Activated CD8-positive, alpha-beta memory T cell treated with anti-CD3 and anti-CD28 coated beads, Interleukin-2, amount 10 ng/mL, durations not matched to agents 7 days and 5 days (primary cell): ENCODE measurements around the gene TM7SF2. TPM values are rescaled to one million over a fixed set of nuclear protein-coding genes. Genes with fewer than 3 reads are reported as not detected.
"Not testable (repeated sequence)": the region's sequence is repeated elsewhere in the genome, so short reads cannot be mapped to it uniquely, and the experiment has no call there.

Experiments used
- ATAC-seq: fragments of 150-1000 bp; cut with Tn5 transposase; one replicate; pipeline ENCODE4 v1.10.0; 2021; ENCODE audit warnings: moderate library complexity
- CTCF ChIA-PET: fragments of 350-600 bp; sonication (Branson Sonifier 250); formaldehyde crosslinking; loops from one replicate; lab custom pipeline; 2021; ENCODE audit warnings: antibody characterized with exemption; lab: Charles Lee
- DNase-seq: peaks from one replicate; pipeline ENCODE4 v3.0.0-alpha.2; 2020
- H3K27ac Mint-ChIP-seq: one replicate; pipeline ENCODE4 v1.8.0; 2021; ENCODE audit warnings: mild to moderate bottlenecking, mixed read lengths
- H3K27me3 Mint-ChIP-seq: one replicate; pipeline ENCODE4 v1.8.0; 2021; ENCODE audit warnings: mixed read lengths
- H3K36me3 Mint-ChIP-seq: one replicate; pipeline ENCODE4 v1.8.0; 2021; ENCODE audit warnings: mild to moderate bottlenecking, mixed read lengths
- H3K4me1 Mint-ChIP-seq: one replicate; pipeline ENCODE4 v1.8.0; 2021; ENCODE audit warnings: mixed read lengths
- H3K4me3 Mint-ChIP-seq: one replicate; pipeline ENCODE4 v1.8.0; 2021; ENCODE audit warnings: mild to moderate bottlenecking, moderate library complexity, mixed read lengths
- H3K9me3 Mint-ChIP-seq: one replicate; pipeline ENCODE4 v1.8.0; 2022; ENCODE audit warnings: low read depth, mixed read lengths
- total RNA-seq, 2 experiments: library from RNA; stranded (reverse); gene quantifications; one replicate each; pipeline ENCODE4 v1.2.3, GENCODE V29; 2021

The TM7SF2 gene
- total RNA-seq, 2 experiments from 2014 or later: 21.0 to 26.2 TPM

GRCh38 chr11:65118891-65119669 is 7.4 kb downstream of the TM7SF2 start:
- CTCF ChIA-PET: interaction anchor here (0.6 to 5.6 kb wide), 9 partner anchors 7 to 308 kb away, joined by 3 to 59 read pairs (median 5); partner anchors contain the start of genes ARL2, CDC42BPG, MEN1 and SYVN1
- not testable (repeated sequence) for DNase-seq, H3K4me3 Mint-ChIP-seq, ATAC-seq, H3K9me3 Mint-ChIP-seq, H3K27me3 Mint-ChIP-seq
- H3K36me3 Mint-ChIP-seq: peaks cover 32% of the 10 kb centered on the region
- peaks cover 64% of the 10 kb centered on the region for H3K4me1 Mint-ChIP-seq
- H3K27ac Mint-ChIP-seq: peak overlapping the region; percentile 89

GRCh38 chr11:65119670-65119995 is 8.0 kb downstream of the TM7SF2 start:
- Mint-ChIP-seq H3K4me3 (no peak overlapping the region), H3K27me3 (no peaks in the 10 kb centered on the region), H3K36me3 (peaks cover 32% of the 10 kb centered on the region), H3K9me3 (no peaks in the 10 kb centered on the region), H3K4me1 (peaks cover 67% of the 10 kb centered on the region), H3K27ac (peak overlapping the region; percentile 69)
- no peak for ATAC-seq
- no peak for DNase-seq
- CTCF ChIA-PET: interaction anchor here (1.0 to 5.6 kb wide), 4 partner anchors 8 to 275 kb away, joined by 3 to 59 read pairs (median 16); partner anchors contain the start of genes ARL2, CDC42BPG, TM7SF2 and VPS51

GRCh38 chr11:65120831-65121230 is 9.2 kb downstream of the TM7SF2 start:
- DNase-seq: no peak

GRCh38 chr11:65121447-65121864 is 9.8 kb downstream of the TM7SF2 start:
- peaks cover 39% of the 10 kb centered on the region for H3K36me3 Mint-ChIP-seq
- DNase-seq: peak; percentile 67
- H3K4me1 Mint-ChIP-seq: peaks cover 56% of the 10 kb centered on the region
- H3K27me3 Mint-ChIP-seq: no peaks in the 10 kb centered on the region
- H3K4me3 Mint-ChIP-seq: peak overlapping the region; percentile 96
- CTCF ChIA-PET: interaction anchor here (0.9 to 5.6 kb wide), 19 partner anchors 10 to 303 kb away, joined by 3 to 59 read pairs (median 3); partner anchors contain the start of genes ARL2, CAPN1, CDC42BPG and DPF2
- ATAC-seq: no peak
- no peaks in the 10 kb centered on the region for H3K9me3 Mint-ChIP-seq
- peak overlapping the region; percentile 100 for H3K27ac Mint-ChIP-seq

More at GRCh38 chr11:65120831-65121230, 9.2 kb downstream of the TM7SF2 start:
- Mint-ChIP-seq H3K4me3 (peak overlapping the region; percentile 96), H3K36me3 (peaks cover 35% of the 10 kb centered on the region), H3K27me3 (no peaks in the 10 kb centered on the region), H3K27ac (peak overlapping the region; percentile 100), H3K4me1 (peaks cover 62% of the 10 kb centered on the region), H3K9me3 (no peaks in the 10 kb centered on the region)
- no peak for ATAC-seq
- CTCF ChIA-PET: interaction anchor here (1.0 to 5.6 kb wide), 9 partner anchors 9 to 277 kb away, joined by 3 to 59 read pairs (median 5); partner anchors contain the start of genes ARL2, CDC42BPG, DPF2 and SAC3D1

GRCh38 chr11:65121865-65122696 is 10.4 kb downstream of the TM7SF2 start, which contains the start of the genes FAU and MRPL49:
Gene FAU (minus strand): TSS chr11:65122134. CDS start chr11:65121813, 321 bp downstream.
Gene MRPL49 (plus strand): TSS chr11:65122321. CDS start chr11:65122347, 26 bp downstream.
- Mint-ChIP-seq H3K27me3 (no peaks in the 10 kb centered on the region), H3K4me3 (peak within 1 kb of the TSS; percentile 96), H3K36me3 (peaks cover 44% of the 10 kb centered on the region), H3K9me3 (no peaks in the 10 kb centered on the region), H3K4me1 (peaks cover 52% of the 10 kb centered on the region), H3K27ac (peak within 1 kb of the TSS; percentile 100)
- DNase-seq (peak; percentile 100), ATAC-seq (peak; percentile 85)
- CTCF ChIA-PET: interaction anchor here (0.7 to 5.6 kb wide), 21 partner anchors 10 to 312 kb away, joined by 3 to 59 read pairs (median 3); partner anchors contain the start of genes ARL2, CAPN1, CDC42BPG and DPF2

GRCh38 chr11:65124480-65125196 is 13.0 kb downstream of the TM7SF2 start:
- ATAC-seq (no peak), DNase-seq (no peak)
- peak overlapping the region; percentile 33 for H3K4me3 Mint-ChIP-seq
- H3K9me3 Mint-ChIP-seq: no peaks in the 10 kb centered on the region
- CTCF ChIA-PET: interaction anchor here (0.6 to 1.4 kb wide), 5 partner anchors 9 to 437 kb away, joined by 3 to 7 read pairs (median 3); partner anchors contain the start of gene CDC42EP2
- peaks cover 40% of the 10 kb centered on the region for H3K4me1 Mint-ChIP-seq
- H3K36me3 Mint-ChIP-seq: peaks cover 33% of the 10 kb centered on the region
- H3K27ac Mint-ChIP-seq: peak overlapping the region; percentile 7
- H3K27me3 Mint-ChIP-seq: no peaks in the 10 kb centered on the region

GRCh38 chr11:65125197-65126056 is 13.8 kb downstream of the TM7SF2 start:
- DNase-seq (no peak), ATAC-seq (no peak)
- peaks cover 27% of the 10 kb centered on the region for H3K36me3 Mint-ChIP-seq
- no peaks in the 10 kb centered on the region for H3K9me3 Mint-ChIP-seq
- H3K4me3 Mint-ChIP-seq: no peak overlapping the region
- CTCF ChIA-PET: interaction anchor here (0.9 to 1.4 kb wide), 4 partner anchors 8 to 189 kb away, joined by 3 to 7 read pairs (median 4); partner anchors contain the start of gene CDC42EP2
- H3K4me1 Mint-ChIP-seq: peaks cover 33% of the 10 kb centered on the region
- H3K27ac Mint-ChIP-seq: no peak overlapping the region
- no peaks in the 10 kb centered on the region for H3K27me3 Mint-ChIP-seq

- peaks cover 21% of the 10 kb centered on the region for H3K36me3 Mint-ChIP-seq
- H3K27me3 Mint-ChIP-seq: no peaks in the 10 kb centered on the region
- ATAC-seq (no peak), DNase-seq (no peak)
- peaks cover 22% of the 10 kb centered on the region for H3K4me1 Mint-ChIP-seq
- no peak overlapping the region for H3K4me3 Mint-ChIP-seq
- peak overlapping the region; percentile 12 for H3K27ac Mint-ChIP-seq
- H3K9me3 Mint-ChIP-seq: no peaks in the 10 kb centered on the region
- CTCF ChIA-PET: no interaction called here
Measured at GRCh38 chr11:65126624-65127274, 15.1 kb downstream of the TM7SF2 start.

GRCh38 chr11:65127473-65128181 is 16.0 kb downstream of the TM7SF2 start:
- H3K27me3 Mint-ChIP-seq: no peaks in the 10 kb centered on the region
- H3K4me1 Mint-ChIP-seq: peaks cover 21% of the 10 kb centered on the region
- no peaks in the 10 kb centered on the region for H3K9me3 Mint-ChIP-seq
- H3K36me3 Mint-ChIP-seq: peaks cover 16% of the 10 kb centered on the region
- no peak overlapping the region for H3K4me3 Mint-ChIP-seq
- ATAC-seq: no peak
- H3K27ac Mint-ChIP-seq: no peak overlapping the region
- CTCF ChIA-PET: no interaction called here
- no peak for DNase-seq

GRCh38 chr11:65128182-65129145 is 16.8 kb downstream of the TM7SF2 start:
- no peak for ATAC-seq
- Mint-ChIP-seq H3K9me3 (no peaks in the 10 kb centered on the region), H3K4me3 (no peak overlapping the region), H3K36me3 (peaks cover 16% of the 10 kb centered on the region), H3K27me3 (no peaks in the 10 kb centered on the region), H3K4me1 (peaks cover 23% of the 10 kb centered on the region), H3K27ac (no peak overlapping the region)
- CTCF ChIA-PET: interaction anchor here (1.2 to 1.7 kb wide), 3 partner anchors 11 to 114 kb away, joined by 3 to 5 read pairs (median 4); partner anchors contain the start of genes ARL2 and ZNHIT2
- DNase-seq: no peak
